Activated CD8-positive, alpha-beta memory T cell treated with anti-CD3 and anti-CD28 coated beads for 36 hours (primary cell): ENCODE measurements around the gene CFAP92. TPM values are rescaled to one million over a fixed set of nuclear protein-coding genes. Genes with fewer than 3 reads are reported as not detected.

Experiments
- CTCF ChIA-PET: fragments of 350-600 bp; sonication (Branson Sonifier 250); formaldehyde crosslinking; loops from one replicate; lab custom pipeline; 2021; ENCODE audit warnings: antibody characterized with exemption; lab: Charles Lee
- POLR2A ChIA-PET: fragments of 350-600 bp; sonication (Branson Sonifier 250); formaldehyde crosslinking; loops from one replicate; lab custom pipeline; 2021; ENCODE audit warnings: antibody characterized with exemption; lab: Charles Lee
- total RNA-seq, 2 experiments: library from RNA; stranded (reverse); gene quantifications; one replicate each; pipeline ENCODE4 v1.2.3, GENCODE V29; 2021

CFAP92 gene
- total RNA-seq, 2 experiments from 2014 or later, result 0.06 to 0.11 TPM

- POLR2A ChIA-PET, result no interaction called here
- CTCF ChIA-PET, result interaction anchor here (0.6 to 3.3 kb wide), 9 partner anchors 12 to 426 kb away, joined by 3 to 26 read pairs (median 10); partner anchors contain the start of genes CFAP92 and COPG1
Measured at GRCh38 chr3:128971421-128972100, 22.3 kb downstream of the CFAP92 start.

DNA sequence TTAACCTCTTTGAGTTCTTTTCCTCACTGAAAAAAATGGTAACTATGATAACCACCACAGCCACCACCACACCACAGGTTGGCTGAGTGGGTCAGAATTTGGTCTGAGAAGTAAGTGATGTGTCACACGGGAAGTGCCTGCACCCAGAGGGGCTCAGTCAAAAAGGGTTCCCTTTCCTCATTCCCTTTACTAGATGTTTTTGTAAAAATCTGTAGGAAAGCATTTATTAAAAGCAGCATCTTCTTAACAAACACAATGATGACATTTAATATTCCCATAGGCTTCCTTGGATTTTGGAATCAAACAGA, 23.2 kb downstream of the CFAP92 start:
- ChIA-PET CTCF (interaction anchor here (0.8 to 3.3 kb wide), 19 partner anchors 9 to 412 kb away, joined by 3 to 26 read pairs (median 5); partner anchors contain the start of genes CFAP92, COPG1 and RAB43), POLR2A (interaction anchor here (0.6 kb wide), 1 partner anchor 260 kb away, joined by 3 read pairs; no protein-coding TSS in a partner anchor)

DNA sequence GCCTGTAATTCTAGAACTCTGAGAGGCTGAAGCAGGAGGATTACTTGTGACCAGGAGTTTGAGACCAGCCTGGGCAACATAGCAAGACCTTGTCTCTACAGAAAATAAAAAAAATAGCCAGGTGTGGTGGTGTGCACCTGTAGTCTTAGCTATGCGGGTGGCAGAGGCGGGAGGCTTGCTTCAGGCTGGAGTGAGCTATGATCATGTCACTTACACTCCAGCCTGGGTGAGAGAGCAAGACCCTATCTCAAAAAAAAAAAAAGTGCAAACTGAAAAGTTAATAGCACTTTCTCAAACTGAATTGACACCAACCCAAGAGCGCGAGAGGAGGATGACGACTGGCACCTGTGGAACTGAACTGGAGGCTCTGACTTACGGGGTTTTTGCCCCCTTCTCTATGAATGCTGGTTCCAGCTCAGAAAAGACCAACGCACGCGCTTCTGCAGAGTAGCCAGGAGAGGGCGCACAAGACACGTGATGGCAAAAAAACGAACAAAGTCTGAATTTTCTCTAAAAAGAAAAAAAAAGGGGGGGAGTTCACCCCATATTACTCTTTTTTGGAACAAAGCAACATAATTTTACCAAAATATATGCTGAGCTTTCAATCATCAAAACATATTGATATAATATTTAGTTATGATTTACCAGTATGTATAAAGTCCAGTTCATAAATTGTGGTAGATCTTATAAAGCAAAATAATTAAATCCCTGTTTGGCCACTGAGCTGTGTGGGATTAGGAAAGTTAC, 23.7 kb downstream of the CFAP92 start:
- ChIA-PET POLR2A (interaction anchor here (0.6 kb wide), 1 partner anchor 261 kb away, joined by 3 read pairs; no protein-coding TSS in a partner anchor), CTCF (interaction anchor here (0.6 to 3.3 kb wide), 23 partner anchors 10 to 413 kb away, joined by 3 to 26 read pairs (median 4); partner anchors contain the start of genes CFAP92, COPG1 and RAB43)

DNA sequence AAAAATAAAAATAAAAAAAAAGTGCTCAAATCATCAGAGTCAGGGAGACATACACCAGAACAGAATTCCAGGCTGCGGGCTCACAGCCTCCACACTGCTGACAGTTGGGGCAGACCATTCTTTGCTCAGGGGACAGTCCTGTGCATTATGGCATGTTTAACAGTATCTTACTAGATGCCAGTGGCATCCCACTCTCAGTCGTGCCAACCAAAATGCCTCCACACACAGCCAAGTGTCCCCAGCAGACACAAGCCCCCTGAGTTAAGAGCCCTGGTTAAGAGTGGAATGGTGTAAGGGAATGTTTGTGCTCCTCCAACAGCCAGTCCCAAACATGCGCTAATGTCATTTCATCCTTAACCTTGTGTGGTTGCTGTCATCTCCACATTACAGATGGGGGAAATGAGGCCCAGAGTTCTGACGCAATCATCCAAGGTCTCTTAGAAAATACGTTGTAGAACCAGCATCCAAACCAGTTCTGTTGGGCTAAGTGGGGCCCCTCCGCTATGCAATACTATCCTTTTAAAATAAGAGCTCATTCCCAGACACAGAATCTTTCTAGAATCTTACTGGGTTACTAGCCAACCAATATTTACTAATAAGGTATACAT, 26.0 kb downstream of the CFAP92 start:
- CTCF ChIA-PET, result interaction anchor here (1.3 to 3.3 kb wide), 2 partner anchors 48 to 54 kb away, joined by 3 to 20 read pairs; no protein-coding TSS in a partner anchor
- POLR2A ChIA-PET, result no interaction called here

GRCh38 chr3:128965818-128966217, 28.1 kb downstream of the CFAP92 start:
- POLR2A ChIA-PET, result no interaction called here
- CTCF ChIA-PET, result no interaction called here

GRCh38 chr3:128965280-128965679, 28.6 kb downstream of the CFAP92 start:
- CTCF ChIA-PET, result no interaction called here
- POLR2A ChIA-PET, result no interaction called here

DNA sequence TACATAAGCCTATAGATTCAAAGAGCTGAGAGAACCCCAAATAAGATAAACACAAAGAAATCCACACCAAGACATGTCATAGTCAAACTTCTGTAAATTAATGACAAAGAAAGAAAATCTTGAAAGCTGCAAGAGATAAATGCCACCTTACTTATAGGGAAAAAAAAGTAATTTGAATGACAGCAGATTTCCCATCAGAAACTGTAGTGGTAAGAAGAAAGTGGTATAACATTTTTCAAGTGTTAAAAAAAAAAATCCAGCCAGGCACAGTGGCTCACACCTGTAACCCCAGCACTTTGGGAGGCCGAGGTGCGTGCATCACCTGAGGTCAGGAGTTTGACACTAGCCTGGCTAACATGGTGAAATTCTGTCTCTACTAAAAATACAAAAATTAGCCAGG, 37.4 kb downstream of the CFAP92 start:
- ChIA-PET CTCF (interaction anchor here (0.7 kb wide), 1 partner anchor 74 kb away, joined by 4 read pairs; no protein-coding TSS in a partner anchor), POLR2A (no interaction called here)

GRCh38 chr3:128950223-128950938, 43.5 kb downstream of the CFAP92 start:
- CTCF ChIA-PET, result interaction anchor here (0.6 kb wide), 1 partner anchor 277 kb away, joined by 3 read pairs; no protein-coding TSS in a partner anchor
- POLR2A ChIA-PET, result interaction anchor here (0.6 kb wide), 1 partner anchor 336 kb away, joined by 4 read pairs; no protein-coding TSS in a partner anchor

- ChIA-PET CTCF (interaction anchor here (0.9 kb wide), 1 partner anchor 103 kb away, joined by 6 read pairs; no protein-coding TSS in a partner anchor), POLR2A (no interaction called here)
Measured at GRCh38 chr3:128949158-128949557, 44.7 kb downstream of the CFAP92 start.

DNA sequence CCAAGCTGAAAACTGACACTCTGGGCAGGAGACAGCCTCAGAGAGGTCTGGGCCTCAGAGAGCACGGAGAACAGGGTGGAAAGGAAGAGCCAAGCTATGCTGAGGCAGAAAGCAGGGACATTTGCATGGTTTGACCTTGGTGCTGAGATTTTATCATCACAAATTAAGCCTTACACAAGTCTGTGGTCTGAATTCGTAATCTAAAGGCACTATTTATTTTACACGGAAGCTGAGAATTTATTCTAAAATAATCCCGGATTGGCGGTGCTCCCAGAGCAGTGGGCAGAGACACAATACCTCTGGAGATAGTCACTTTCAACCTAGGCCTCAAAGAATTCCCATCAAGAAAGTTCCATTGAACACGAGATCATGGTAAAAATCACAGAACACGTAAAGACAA, 47.5 kb downstream of the CFAP92 start:
- ChIA-PET CTCF (no interaction called here), POLR2A (no interaction called here)

DNA sequence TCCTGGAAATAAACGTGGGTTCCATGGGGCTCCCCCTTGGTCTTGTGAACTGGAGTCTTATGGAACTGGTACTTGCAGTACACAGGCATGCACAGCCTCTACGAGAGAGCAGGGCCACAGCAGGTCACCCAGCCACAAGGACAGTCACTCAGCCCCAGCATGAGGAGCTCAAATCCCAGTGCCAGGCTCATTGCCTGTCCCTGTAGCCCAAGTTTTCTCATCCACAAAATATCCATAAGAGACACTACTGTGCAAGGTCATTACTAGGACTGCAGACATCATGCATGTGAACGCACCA, 48.0 kb downstream of the CFAP92 start:
- POLR2A ChIA-PET, result no interaction called here
- CTCF ChIA-PET, result no interaction called here

- POLR2A ChIA-PET, result no interaction called here
Measured at GRCh38 chr3:128945041-128945877, 48.6 kb downstream of the CFAP92 start.

DNA sequence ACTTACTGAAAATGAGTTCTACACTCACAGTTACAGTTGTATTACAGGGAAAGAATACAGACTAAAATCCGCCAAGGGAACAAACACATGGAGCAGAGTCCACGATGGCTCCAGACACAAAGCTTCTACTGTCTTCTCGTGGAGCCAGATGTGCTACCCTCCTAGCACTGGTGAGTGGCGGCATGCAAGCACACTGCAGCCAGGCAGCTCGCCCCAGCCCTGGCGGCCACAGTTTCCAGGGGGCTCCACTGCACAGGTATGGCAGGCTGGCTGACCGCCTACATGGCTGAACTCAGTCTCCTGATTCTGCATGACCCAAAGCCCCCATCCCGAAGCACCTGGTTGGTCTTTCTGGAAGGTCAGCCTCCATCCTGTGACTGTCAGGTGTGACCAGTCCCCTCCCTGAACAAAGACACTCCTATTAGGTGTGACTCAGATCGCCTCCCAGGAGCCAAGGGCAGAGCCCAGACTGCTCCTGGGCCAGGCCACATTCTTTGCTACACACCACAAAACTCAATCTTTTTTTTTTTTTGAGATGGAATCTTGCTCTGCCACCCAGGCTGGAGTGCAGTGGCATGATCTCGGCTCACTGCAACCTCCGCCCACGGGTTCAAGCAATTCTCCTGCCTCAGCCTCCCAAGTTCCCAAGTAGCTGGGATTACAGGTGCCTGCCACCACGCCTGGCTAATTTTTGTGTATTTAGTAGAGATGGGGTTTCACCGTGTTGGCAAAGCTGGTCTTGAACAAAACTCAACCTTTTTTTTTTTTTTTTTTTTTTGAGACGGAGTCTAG, 51.5 kb downstream of the CFAP92 start:
- CTCF ChIA-PET, result no interaction called here
- POLR2A ChIA-PET, result no interaction called here

More at GRCh38 chr3:128945041-128945877, 48.6 kb downstream of the CFAP92 start:
- CTCF ChIA-PET, result no interaction called here

GRCh38 chr3:128940252-128940651, 53.6 kb downstream of the CFAP92 start:
- ChIA-PET POLR2A (no interaction called here), CTCF (no interaction called here)

GRCh38 chr3:128936341-128936740, 57.5 kb downstream of the CFAP92 start:
- ChIA-PET POLR2A (no interaction called here), CTCF (no interaction called here)

DNA sequence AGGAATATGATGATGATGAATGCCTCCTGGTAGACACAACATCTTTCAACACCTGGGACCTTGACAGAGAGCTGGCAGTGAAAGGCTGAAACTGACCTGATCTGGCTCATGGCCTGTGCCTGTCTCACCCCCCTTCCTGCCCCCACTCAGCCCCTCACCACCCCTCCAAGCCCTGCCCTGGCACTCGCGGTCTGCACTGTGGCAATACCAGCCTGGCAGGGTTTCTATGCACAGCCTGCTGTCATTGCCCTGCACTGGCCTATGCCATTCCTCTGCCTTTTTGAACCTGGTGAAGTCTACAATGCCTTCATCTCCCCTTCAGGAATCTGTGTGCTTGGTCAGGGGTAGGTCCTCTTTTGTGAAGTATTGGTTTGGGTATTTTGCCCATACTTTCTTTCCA, 58.0 kb downstream of the CFAP92 start:
- ChIA-PET CTCF (no interaction called here), POLR2A (no interaction called here)

DNA sequence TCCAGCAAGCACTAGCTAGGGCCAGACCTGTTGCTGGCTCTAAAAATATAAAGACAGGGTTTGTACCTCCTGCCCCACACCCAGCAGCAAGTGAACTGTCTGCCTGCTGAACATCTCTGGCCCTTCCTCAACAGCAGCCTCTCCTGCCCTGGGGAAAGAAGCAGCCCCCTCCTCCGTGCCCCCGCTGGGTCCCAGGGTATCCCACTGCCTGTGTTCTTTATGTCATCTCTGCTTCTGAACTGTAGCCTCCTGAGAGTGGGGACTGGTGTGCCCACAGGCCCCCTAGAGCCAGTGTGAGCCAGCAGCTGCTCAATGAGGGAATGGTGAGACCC, 60.0 kb downstream of the CFAP92 start:
- ChIA-PET CTCF (no interaction called here), POLR2A (no interaction called here)
